ENCODE data around the gene MT1A.
A peak's percentile ranks its signal among the peaks of the same experiment; 100 is the strongest.

Gene MT1A

DNA sequence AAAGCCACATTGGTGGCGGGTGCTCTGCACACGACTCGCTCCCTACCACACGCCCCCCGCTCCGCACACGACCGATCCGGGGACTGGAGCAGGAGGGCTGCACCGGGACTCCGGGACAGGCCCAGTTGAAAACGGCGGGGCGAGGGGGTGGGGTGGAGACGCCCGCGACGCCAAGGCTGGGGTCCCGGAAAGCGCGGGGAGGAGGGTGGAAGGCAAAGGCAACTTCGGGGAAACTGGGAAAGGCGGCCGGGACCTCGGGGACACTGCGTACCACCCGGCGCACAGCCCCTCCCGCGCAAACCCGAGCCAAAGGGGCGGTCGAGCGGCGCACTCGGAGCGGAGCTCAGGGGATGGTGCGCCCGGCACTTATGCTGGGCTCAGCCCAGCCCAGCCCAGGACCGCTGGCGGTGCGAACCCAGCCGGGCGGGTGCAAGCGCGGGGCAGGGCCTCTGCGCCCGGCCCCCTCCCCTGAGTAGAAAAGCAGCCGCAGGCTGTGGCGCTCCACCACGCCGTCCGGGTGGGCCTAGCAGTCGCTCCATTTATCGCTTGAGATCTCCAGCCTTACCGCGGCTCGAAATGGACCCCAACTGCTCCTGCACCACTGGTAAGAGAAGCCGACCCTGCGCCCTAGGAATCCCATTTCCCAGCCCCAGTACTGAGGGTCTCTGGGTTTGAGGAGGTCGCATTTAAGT is 6.2 kb upstream of the MT1A start, which contains the start of gene MT1M:
MT1M (plus strand) TSS at position 504 of the 692 bp plus-strand sequence; CDS start at position 577, 73 bp downstream.
- no peak for DNase-seq

GRCh38 chr16:56632848-56633365 is 5.6 kb upstream of the MT1A start:
- no peak for DNase-seq

DNA sequence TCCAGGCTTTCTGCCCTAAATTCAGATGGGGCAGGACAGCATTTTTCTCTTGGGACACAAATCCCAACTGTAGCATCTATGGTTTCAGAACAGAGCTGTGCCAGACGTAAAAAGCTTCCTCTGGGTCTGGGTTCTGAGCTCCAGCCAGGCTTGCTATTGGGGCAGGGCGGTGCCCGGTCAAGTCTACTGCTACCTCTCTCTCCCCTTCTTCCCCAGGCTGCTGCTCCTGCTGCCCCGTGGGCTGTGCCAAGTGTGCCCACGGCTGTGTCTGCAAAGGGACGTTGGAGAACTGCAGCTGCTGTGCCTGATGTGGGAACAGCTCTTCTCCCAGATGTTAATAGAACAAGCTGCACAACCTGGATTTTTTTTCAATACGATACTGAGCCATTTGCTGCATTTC is 4.9 kb upstream of the MT1A start:
- DNase-seq: no peak

- no peak for DNase-seq
Observed at GRCh38 chr16:56634715-56635440, 3.6 kb upstream of the MT1A start.

DNA sequence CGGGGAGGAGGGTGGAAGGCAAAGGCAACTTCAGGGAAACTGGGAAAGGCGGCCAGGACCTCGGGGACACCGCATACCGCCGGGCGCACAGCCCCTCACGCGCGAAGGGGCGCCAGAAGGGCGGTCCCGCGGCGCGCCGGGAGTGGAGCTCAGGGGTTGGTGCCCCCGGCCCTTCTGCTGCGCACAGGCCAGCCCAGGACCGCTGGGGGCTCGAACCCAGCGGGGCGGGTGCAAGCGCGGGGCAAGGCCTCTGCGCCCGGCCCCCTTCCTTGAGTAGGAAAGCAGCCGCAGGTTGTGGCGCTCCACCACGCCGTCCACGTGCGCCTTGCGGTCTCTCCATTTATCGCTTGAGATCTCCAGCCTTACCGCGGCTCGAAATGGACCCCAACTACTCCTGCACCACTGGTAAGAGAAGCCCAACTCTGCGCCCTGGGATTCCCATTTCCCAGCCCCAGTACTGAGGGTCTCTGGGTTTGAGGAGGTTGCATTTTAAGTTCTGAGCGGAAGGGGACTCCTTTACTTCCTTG is 3.0 kb upstream of the MT1A start:
- DNase-seq: no peak

GRCh38 chr16:56636616-56637413 is 1.7 kb upstream of the MT1A start:
- no peak for DNase-seq

GRCh38 chr16:56639045-56639444 is 579 bp downstream of the MT1A start:
- DNase-seq: no peak

- DNase-seq: no peak
Observed at GRCh38 chr16:56640076-56640475, 1.6 kb downstream of the MT1A start.

DNA sequence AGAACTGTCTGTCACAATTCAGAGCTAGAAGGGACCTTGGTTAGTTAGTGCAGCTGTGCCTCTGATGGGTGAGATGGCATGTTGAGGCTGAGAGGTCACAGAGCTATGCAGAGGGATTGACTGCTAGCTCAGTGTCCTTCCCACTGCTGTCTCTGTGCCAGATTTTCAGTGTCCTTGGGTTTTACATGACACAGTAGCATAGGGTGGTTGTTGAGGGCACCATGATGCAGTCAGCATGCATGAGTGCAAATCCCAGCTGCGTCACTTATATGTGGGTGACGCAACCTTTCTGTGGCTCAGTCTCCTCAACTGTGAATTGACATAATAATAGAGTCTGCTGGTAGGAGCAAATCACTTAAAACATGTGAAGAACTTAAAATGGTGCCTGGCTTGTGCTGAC is 2.7 kb downstream of the MT1A start:
- DNase-seq: no peak

GRCh38 chr16:56643080-56643778 is 4.8 kb downstream of the MT1A start:
- DNase-seq: no peak

DNA sequence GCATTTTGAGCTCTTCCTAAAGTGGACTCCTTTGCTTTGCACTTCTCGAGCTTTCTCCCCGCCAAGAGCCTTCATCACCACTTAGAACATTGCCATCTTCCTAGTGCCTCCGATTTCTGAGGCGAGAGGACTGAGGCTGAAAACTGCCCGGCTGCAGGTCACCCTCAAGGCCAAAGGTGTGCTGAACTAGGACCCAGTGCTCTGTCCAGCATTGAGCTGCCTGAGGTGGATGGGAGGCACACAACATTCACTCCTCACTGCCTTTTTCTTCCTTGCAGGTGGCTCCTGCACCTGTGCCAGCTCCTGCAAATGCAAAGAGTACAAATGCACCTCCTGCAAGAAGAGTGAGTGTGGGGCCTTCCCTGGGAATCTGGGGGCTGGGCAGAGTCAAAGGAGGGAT is 5.4 kb downstream of the MT1A start:
- DNase-seq: no peak

DNA sequence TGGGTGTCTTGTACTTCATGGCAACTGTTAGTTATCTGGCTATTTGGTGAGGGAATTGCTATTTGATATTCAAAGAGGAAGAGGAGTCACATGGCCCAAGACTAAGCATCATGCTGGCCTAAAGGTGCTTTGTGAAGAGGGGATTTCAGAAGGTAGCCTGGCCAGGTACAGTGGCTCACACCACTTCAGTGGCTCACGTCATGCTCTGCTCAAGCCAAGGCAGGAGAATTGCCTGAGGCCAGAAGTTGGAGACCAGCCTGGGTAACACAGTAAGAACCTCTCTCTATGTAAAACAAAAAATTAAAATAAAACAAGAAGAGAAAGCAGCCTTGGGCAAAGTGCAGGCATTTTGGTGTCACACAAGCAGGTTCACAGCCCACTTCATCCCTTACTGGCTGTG is 6.8 kb downstream of the MT1A start:
- DNase-seq: no peak

DNA sequence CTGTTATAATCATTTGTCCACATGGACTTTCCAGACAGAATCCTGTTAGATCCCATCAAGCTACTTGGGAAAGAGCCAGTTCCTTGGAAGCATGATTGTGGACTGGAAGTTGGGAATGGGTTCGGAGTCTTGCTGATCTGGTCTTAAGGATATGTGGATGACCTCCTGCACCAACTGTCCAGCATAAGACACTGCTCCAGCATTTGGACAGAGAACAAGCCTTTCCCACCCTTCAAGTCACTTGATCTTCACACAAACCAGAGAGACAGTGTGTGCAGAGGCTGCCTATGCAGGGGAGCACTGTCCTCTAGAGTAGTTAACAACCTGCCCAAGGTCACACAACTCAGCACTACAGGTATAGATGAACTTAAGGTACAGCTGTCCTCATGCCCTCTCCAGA is 7.4 kb downstream of the MT1A start:
- no peak for DNase-seq

DNA sequence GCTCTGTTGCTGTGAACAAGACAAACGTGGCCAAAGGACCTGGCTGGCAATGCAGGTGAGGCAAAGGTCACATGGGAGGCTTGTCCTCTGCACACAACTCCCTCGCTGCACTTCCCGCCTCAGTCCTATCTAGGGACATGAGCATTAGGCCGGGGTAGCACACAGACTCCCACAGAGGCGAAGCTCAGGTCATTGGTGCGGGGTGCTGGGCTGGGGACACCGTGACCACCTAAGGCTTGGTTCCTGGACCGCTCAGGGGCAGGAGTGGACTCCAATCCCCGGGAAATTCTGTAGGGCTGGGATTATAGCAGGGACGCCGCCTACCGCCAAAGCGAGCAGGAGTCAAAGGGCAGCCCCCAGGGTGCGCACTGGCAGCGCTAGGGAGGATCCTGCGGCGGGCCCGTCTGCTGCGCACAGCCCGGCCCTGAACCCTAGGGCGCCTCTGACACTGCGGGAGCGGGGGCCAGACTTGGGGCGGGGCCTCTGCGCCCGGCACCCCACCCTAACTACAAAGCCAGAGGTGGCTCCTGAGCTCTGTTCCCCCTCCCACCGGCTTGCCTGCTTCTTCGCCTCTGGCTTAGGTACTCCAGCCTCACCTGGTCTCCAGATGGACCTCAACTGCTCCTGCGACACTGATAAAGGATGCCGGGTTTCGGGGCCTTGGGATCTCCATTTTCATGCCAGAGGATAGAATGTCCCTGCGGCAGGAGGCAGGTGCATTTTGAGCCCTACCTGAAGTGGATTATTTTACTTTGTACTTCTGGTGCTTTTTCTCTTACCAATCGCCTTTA is 9.4 kb downstream of the MT1A start:
- no peak for DNase-seq

DNA sequence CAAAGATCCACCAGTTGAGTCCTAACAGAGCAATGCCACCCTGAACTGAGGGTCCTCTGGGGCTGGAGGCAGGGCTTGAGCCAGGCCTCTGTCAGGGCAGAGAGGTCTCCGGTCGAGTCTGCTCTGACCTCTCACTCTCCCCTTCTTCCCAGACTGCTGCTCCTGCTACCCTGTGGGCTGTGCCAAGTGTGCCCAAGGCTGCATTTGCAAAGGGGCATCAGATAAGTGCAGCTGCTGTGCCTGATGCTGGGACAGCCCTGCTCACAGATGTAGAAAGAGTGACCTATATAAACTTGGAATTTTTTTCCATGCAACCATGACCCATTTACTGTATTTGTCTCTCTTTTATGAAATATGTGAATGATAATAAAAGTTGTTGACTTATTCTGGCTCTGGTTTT is 10.8 kb downstream of the MT1A start:
- no peak for DNase-seq

DNA sequence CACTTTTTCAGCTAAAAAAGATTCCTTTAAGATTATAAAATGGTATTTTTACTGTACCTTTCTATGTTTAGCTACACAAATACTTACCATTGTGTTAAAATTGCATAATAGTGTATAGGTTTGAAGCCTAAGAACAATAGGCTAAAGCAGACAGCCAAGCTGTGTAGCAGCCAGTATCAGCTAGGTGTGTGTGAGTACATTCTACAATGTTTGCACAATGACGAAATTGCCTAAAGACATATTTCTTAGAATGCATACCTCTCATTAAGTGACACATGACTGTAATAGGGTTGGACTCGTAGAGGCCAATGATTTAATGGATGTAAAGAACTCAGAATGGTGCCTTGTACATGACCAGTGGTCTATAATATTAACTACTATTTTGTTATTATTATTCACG is 11.4 kb downstream of the MT1A start:
- DNase-seq: no peak

GRCh38 chr16:56651586-56651985 is 13.1 kb downstream of the MT1A start, which contains the start of gene MT1B:
Gene MT1B (plus strand): TSS chr16:56651886. CDS start chr16:56651954, 68 bp downstream.
- no peak for DNase-seq

DNA sequence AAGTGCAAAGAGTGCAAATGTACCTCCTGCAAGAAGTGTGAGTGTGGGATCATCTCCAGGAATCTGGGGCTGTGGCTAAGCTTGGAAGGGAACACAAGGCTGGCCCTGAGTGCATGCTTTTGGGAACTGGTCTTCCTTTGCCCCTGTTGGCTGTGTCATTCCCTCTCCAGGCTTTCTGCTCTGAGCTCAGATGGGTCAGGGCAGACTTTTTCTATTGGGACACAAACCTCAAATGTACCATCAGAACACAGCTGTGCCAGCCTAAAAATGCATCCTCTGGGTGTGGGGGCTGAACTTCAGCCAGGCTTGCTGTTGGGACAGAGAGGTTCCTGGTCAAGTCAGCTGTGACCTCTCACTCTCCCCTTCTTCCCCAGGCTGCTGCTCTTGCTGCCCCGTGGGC is 14.1 kb downstream of the MT1A start:
- no peak for DNase-seq

GRCh38 chr16:56653218-56653617 is 14.8 kb downstream of the MT1A start:
- no peak for DNase-seq

GRCh38 chr16:56657555-56658326 is 19.3 kb downstream of the MT1A start, which contains the start of gene MT1F:
Gene MT1F (plus strand): TSS chr16:56657959. CDS start chr16:56658059, 100 bp downstream.
- peak; percentile 52 for DNase-seq

All from NCI-H1694 treated with DMSO at 0.1 percent for 48 hours (cell line).